HUES64 (cell line): ENCODE data around the gene ITGA2B.
A peak's percentile ranks its signal among the peaks of the same experiment; 100 is the strongest.
"Not testable (repeated sequence)": the region's sequence is repeated elsewhere in the genome, so short reads cannot be mapped to it uniquely, and the experiment has no call there.

ENCODE experiments used
- H3K27ac ChIP-seq: 2 replicates; pipeline ENCODE4 v1.7.0; 2013; ENCODE audit warnings: low read depth, low read length, inconsistent platforms
- H3K27me3 ChIP-seq: 2 replicates; pipeline ENCODE4 v1.6.1; 2013; ENCODE audit warnings: mild to moderate bottlenecking, low read length; ENCODE audit not compliant: insufficient read depth
- H3K36me3 ChIP-seq: 2 replicates; pipeline ENCODE4 v1.6.1; 2013; ENCODE audit warnings: mild to moderate bottlenecking, low read length; ENCODE audit not compliant: insufficient read depth
- H3K4me1 ChIP-seq: 2 replicates; pipeline ENCODE4 v1.6.1; 2013; ENCODE audit warnings: mild to moderate bottlenecking, low read length, moderate library complexity; ENCODE audit not compliant: insufficient read depth
- H3K4me3 ChIP-seq: 2 replicates; pipeline ENCODE4 v1.5.1; 2013; ENCODE audit warnings: mild to moderate bottlenecking, low read length, moderate library complexity
- H3K9ac ChIP-seq: 2 replicates; pipeline ENCODE4 v1.6.1; 2013; ENCODE audit warnings: mild to moderate bottlenecking, low read depth, low read length
- H3K9me3 ChIP-seq: 2 replicates; pipeline ENCODE4 v1.6.1; 2013; ENCODE audit warnings: low read depth, low read length; ENCODE audit not compliant: insufficient read depth
- WGBS: fragments of 150-250, 120-280 bp; methylation state at CpG from one replicate; pipeline ENCODE4 v1.1.7; 2013; ENCODE audit warnings: missing lambda C conversion rate; 5-methylcytosine and 5-hydroxymethylcytosine counted together

Gene ITGA2B

GRCh38 chr17:44335564-44335963, 53.9 kb downstream of the ITGA2B start:
- no peak overlapping the region for H3K27ac ChIP-seq
- WGBS: 89% methylated on average over 3 of the region's 3 CpGs

GRCh38 chr17:44334727-44335126, 54.7 kb downstream of the ITGA2B start:
- no peak overlapping the region for H3K27ac ChIP-seq
- H3K9me3 ChIP-seq: no peaks in the 10 kb centered on the region
- H3K9ac ChIP-seq: no peak overlapping the region
- no peaks in the 10 kb centered on the region for H3K36me3 ChIP-seq
- WGBS: 57% methylated on average over 3 of the region's 3 CpGs
- H3K4me3 ChIP-seq: no peak overlapping the region
- H3K27me3 ChIP-seq: no peaks in the 10 kb centered on the region
- no peaks in the 10 kb centered on the region; the same call in 1 of the 2 replicates for H3K4me1 ChIP-seq

More at GRCh38 chr17:44335564-44335963, 53.9 kb downstream of the ITGA2B start:
- H3K4me3 ChIP-seq: no peak overlapping the region
- no peaks in the 10 kb centered on the region; the same call in 1 of the 2 replicates for H3K4me1 ChIP-seq
- no peaks in the 10 kb centered on the region for H3K27me3 ChIP-seq
- H3K36me3 ChIP-seq: no peaks in the 10 kb centered on the region
- H3K9ac ChIP-seq: no peak overlapping the region
- H3K9me3 ChIP-seq: no peaks in the 10 kb centered on the region

GRCh38 chr17:44334315-44334714, 55.1 kb downstream of the ITGA2B start:
- no peak overlapping the region for H3K27ac ChIP-seq
- no peak overlapping the region for H3K9ac ChIP-seq

GRCh38 chr17:44333371-44333770, 56.1 kb downstream of the ITGA2B start:
- Histone ChIP-seq H3K27ac (no peak overlapping the region), H3K9me3 (no peaks in the 10 kb centered on the region), H3K4me1 (no peaks in the 10 kb centered on the region; the same call in 1 of the 2 replicates), H3K9ac (no peak overlapping the region), H3K36me3 (no peaks in the 10 kb centered on the region), H3K4me3 (no peak overlapping the region), H3K27me3 (no peaks in the 10 kb centered on the region)
- 85% methylated on average over 4 of the region's 5 CpGs for WGBS

More at GRCh38 chr17:44334315-44334714, 55.1 kb downstream of the ITGA2B start:
- Histone ChIP-seq H3K27me3 (no peaks in the 10 kb centered on the region), H3K4me3 (no peak overlapping the region), H3K4me1 (no peaks in the 10 kb centered on the region; the same call in 1 of the 2 replicates), H3K9me3 (no peaks in the 10 kb centered on the region), H3K36me3 (no peaks in the 10 kb centered on the region)
- 79% methylated on average over 2 of the region's 2 CpGs for WGBS

- no peaks in the 10 kb centered on the region for H3K9me3 ChIP-seq
- H3K27ac ChIP-seq: no peak overlapping the region
- H3K9ac ChIP-seq: no peak overlapping the region
- H3K4me1 ChIP-seq: no peaks in the 10 kb centered on the region; the same call in 1 of the 2 replicates
- WGBS: 13% methylated on average over 6 of the region's 7 CpGs
- H3K4me3 ChIP-seq: no peak overlapping the region
- H3K36me3 ChIP-seq: no peaks in the 10 kb centered on the region
- peaks cover 1% of the 10 kb centered on the region; the same call in 1 of the 2 replicates for H3K27me3 ChIP-seq
These were observed 58.1 kb downstream of the ITGA2B start for GRCh38 chr17:44331249-44331760.

GRCh38 chr17:44330263-44330662, 59.2 kb downstream of the ITGA2B start:
- H3K9ac ChIP-seq, H3K27ac ChIP-seq, H3K9me3 ChIP-seq, H3K4me1 ChIP-seq, H3K36me3 ChIP-seq, H3K4me3 ChIP-seq: not testable (repeated sequence)
- H3K27me3 ChIP-seq: peaks cover 12% of the 10 kb centered on the region
- 95% methylated on average over 5 of the region's 5 CpGs for WGBS

- H3K9ac ChIP-seq, H3K9me3 ChIP-seq, H3K4me1 ChIP-seq, H3K27ac ChIP-seq, H3K4me3 ChIP-seq, H3K36me3 ChIP-seq: not testable (repeated sequence)
- peaks cover 16% of the 10 kb centered on the region for H3K27me3 ChIP-seq
- WGBS: 96% methylated on average over 5 of the region's 7 CpGs
These were observed 59.9 kb downstream of the ITGA2B start for GRCh38 chr17:44329516-44329915.

GRCh38 chr17:44327715-44328449, 61.6 kb downstream of the ITGA2B start:
- WGBS: 93% methylated on average over 5 of the region's 7 CpGs
- no peaks in the 10 kb centered on the region for H3K36me3 ChIP-seq
- no peak overlapping the region for H3K9ac ChIP-seq
- H3K4me3 ChIP-seq: no peak overlapping the region
- no peak overlapping the region for H3K27ac ChIP-seq
- no peaks in the 10 kb centered on the region for H3K9me3 ChIP-seq
- H3K4me1 ChIP-seq: no peaks in the 10 kb centered on the region
- peaks cover 16% of the 10 kb centered on the region for H3K27me3 ChIP-seq

- H3K27me3 ChIP-seq: peaks cover 16% of the 10 kb centered on the region
- no peak overlapping the region for H3K9ac ChIP-seq
- H3K4me1 ChIP-seq: no peaks in the 10 kb centered on the region
- H3K4me3 ChIP-seq: no peak overlapping the region
- peaks cover 7% of the 10 kb centered on the region for H3K36me3 ChIP-seq
- WGBS: 38% methylated on average over 30 of the region's 31 CpGs
- no peak overlapping the region for H3K27ac ChIP-seq
- no peaks in the 10 kb centered on the region for H3K9me3 ChIP-seq
These were observed 62.5 kb downstream of the ITGA2B start for GRCh38 chr17:44326861-44327444.

- Histone ChIP-seq H3K9ac (peak within 1 kb of the TSS; percentile 82), H3K27ac (peak within 1 kb of the TSS; percentile 62), H3K9me3 (no peaks in the 10 kb centered on the region), H3K36me3 (peaks cover 29% of the 10 kb centered on the region), H3K27me3 (peaks cover 16% of the 10 kb centered on the region), H3K4me1 (no peaks in the 10 kb centered on the region), H3K4me3 (peak within 1 kb of the TSS; percentile 97)
- WGBS: under 1% methylated on average over 85 of the region's 85 CpGs
These were observed 64.7 kb downstream of the ITGA2B start, which contains the start of gene SLC25A39 for GRCh38 chr17:44324571-44325275. TSS of gene SLC25A39 (minus strand) at chr17:44324823. CDS start at chr17:44323562, 1,261 bp downstream.

GRCh38 chr17:44324092-44324570, 65.3 kb downstream of the ITGA2B start:
- peak overlapping the region; percentile 82 for H3K9ac ChIP-seq
- peak overlapping the region; percentile 97 for H3K4me3 ChIP-seq
- H3K9me3 ChIP-seq: no peaks in the 10 kb centered on the region
- WGBS: 2% methylated on average over 38 of the region's 38 CpGs
- H3K27me3 ChIP-seq: peaks cover 16% of the 10 kb centered on the region
- H3K4me1 ChIP-seq: no peaks in the 10 kb centered on the region
- peaks cover 35% of the 10 kb centered on the region for H3K36me3 ChIP-seq
- H3K27ac ChIP-seq: peak overlapping the region; percentile 40
